HL-60/S4 treated with retinoic acid at 250 ng/mL for 4 days and 3 days (cell line): ENCODE results near the gene HAND2.

Experiments
- in situ Hi-C: fragments of 300-500 bp; cut with MboI; formaldehyde crosslinking; loops from 2 replicates; pipeline ENCODE4 v1.7.0; 2022; ENCODE audit warnings: low sequenced_read_pairs

HAND2 gene

GRCh38 chr4:173521467-173522159 lies 8.4 kb downstream of the HAND2 start:
- in situ Hi-C loops = no loop called here

- in situ Hi-C loops = no loop called here
These were observed 9.0 kb downstream of the HAND2 start for GRCh38 chr4:173520921-173521466.

GRCh38 chr4:173519111-173520101 lies 10.6 kb downstream of the HAND2 start:
- in situ Hi-C loops = no loop called here

- in situ Hi-C loops = no loop called here
These were observed 11.5 kb downstream of the HAND2 start for GRCh38 chr4:173518425-173519102.

- in situ Hi-C loops = no loop called here
These were observed 12.1 kb downstream of the HAND2 start for GRCh38 chr4:173517781-173518424.

GRCh38 chr4:173516621-173517524 lies 13.2 kb downstream of the HAND2 start:
- in situ Hi-C loops = no loop called here

GRCh38 chr4:173515458-173515857 lies 14.6 kb downstream of the HAND2 start:
- in situ Hi-C loops = no loop called here

GRCh38 chr4:173514641-173515217 lies 15.3 kb downstream of the HAND2 start:
- in situ Hi-C loops = no loop called here

- in situ Hi-C loops = no loop called here
These were observed 16.4 kb downstream of the HAND2 start for GRCh38 chr4:173513651-173514050.

GRCh38 chr4:173511787-173512361 lies 18.2 kb downstream of the HAND2 start:
- in situ Hi-C loops = no loop called here

- in situ Hi-C loops = no loop called here
These were observed 20.7 kb downstream of the HAND2 start for GRCh38 chr4:173509036-173510001.

- in situ Hi-C loops = no loop called here
These were observed 21.5 kb downstream of the HAND2 start for GRCh38 chr4:173508386-173509035.

- in situ Hi-C loops = no loop called here
These were observed 22.3 kb downstream of the HAND2 start for GRCh38 chr4:173507471-173508385.

- in situ Hi-C loops = no loop called here
These were observed 23.3 kb downstream of the HAND2 start for GRCh38 chr4:173506597-173507211.

- in situ Hi-C loops = no loop called here
These were observed 24.0 kb downstream of the HAND2 start for GRCh38 chr4:173505924-173506518.
